ENCODE results near the gene MPV17L.
"Not testable (repeated sequence)": the region's sequence is repeated elsewhere in the genome, so short reads cannot be mapped to it uniquely, and the experiment has no call there.

Gene MPV17L

GRCh38 chr16:15415511-15415985 lies 20.0 kb downstream of the MPV17L start:
- no peak overlapping the region for H3K4me3 ChIP-seq (ENCODE audit: low read depth, low read length)
- no peak for TF ChIP-seq CTCF (IDR thresholded peaks at IDR 0.05; ENCODE audit: low read depth, low read length)

GRCh38 chr16:15417197-15417596 lies 21.6 kb downstream of the MPV17L start:
- no peak for TF ChIP-seq CTCF (IDR thresholded peaks at IDR 0.05; ENCODE audit: low read depth, low read length)
- H3K4me3 ChIP-seq (ENCODE audit: low read depth, low read length) = no peak overlapping the region

- TF ChIP-seq CTCF (IDR thresholded peaks at IDR 0.05; ENCODE audit: low read depth, low read length) = no peak
- no peak overlapping the region for H3K4me3 ChIP-seq (ENCODE audit: low read depth, low read length)
These were observed 22.7 kb downstream of the MPV17L start for GRCh38 chr16:15418206-15418605.

- H3K4me3 ChIP-seq (ENCODE audit: low read depth, low read length) = not testable (repeated sequence)
These were observed 26.1 kb downstream of the MPV17L start for GRCh38 chr16:15421696-15422095.

GRCh38 chr16:15422222-15422621 lies 26.7 kb downstream of the MPV17L start:
- H3K4me3 ChIP-seq (ENCODE audit: low read depth, low read length) = no peak overlapping the region
- no peak for TF ChIP-seq CTCF (IDR thresholded peaks at IDR 0.05; ENCODE audit: low read depth, low read length)

- TF ChIP-seq CTCF (IDR thresholded peaks at IDR 0.05; ENCODE audit: low read depth, low read length) = no peak
- H3K4me3 ChIP-seq (ENCODE audit: low read depth, low read length) = no peak overlapping the region
These were observed 30.3 kb downstream of the MPV17L start for GRCh38 chr16:15425861-15426260.

- no peak overlapping the region for H3K4me3 ChIP-seq (ENCODE audit: low read depth, low read length)
- TF ChIP-seq CTCF (IDR thresholded peaks at IDR 0.05; ENCODE audit: low read depth, low read length) = no peak
These were observed 31.2 kb downstream of the MPV17L start for GRCh38 chr16:15426796-15427195.

- H3K4me3 ChIP-seq (ENCODE audit: low read depth, low read length) = peak overlapping the region; percentile 14; the same call in 1 of the 2 replicates
- peak; percentile 58 for TF ChIP-seq CTCF (IDR thresholded peaks at IDR 0.05; ENCODE audit: low read depth, low read length)
These were observed 32.2 kb downstream of the MPV17L start for GRCh38 chr16:15427648-15428239.

GRCh38 chr16:15430884-15431283 lies 35.3 kb downstream of the MPV17L start:
- H3K4me3 ChIP-seq (ENCODE audit: low read depth, low read length) = not testable (repeated sequence)
